Panc1 (cell line): ENCODE measurements around the gene AEBP1. TPM values are rescaled to one million over a fixed set of nuclear protein-coding genes. Genes with fewer than 3 reads are reported as not detected.

Source experiments
- ATAC-seq: fragments of 200-7000 bp; cut with Tn5 transposase; 2 replicates; pipeline ENCODE4 v1.9.1; 2020; ENCODE audit warnings: mild to moderate bottlenecking, moderate library complexity
- BruUV-seq: library from RNA; stranded (reverse); fragments of 400-500 nt; replicated peaks from 2 replicates; lab custom pipeline; 2021; lab: Mats Ljungman, UMichigan
- CTCF ChIA-PET: fragments of 300-600 bp; sonication (Branson Sonifier 250); formaldehyde crosslinking; loops from one replicate; lab custom pipeline; 2022; ENCODE audit warnings: antibody characterized with exemption; lab: Charles Lee
- POLR2A ChIA-PET: fragments of 300-600 bp; sonication (Branson Sonifier 250); formaldehyde crosslinking; loops from one replicate; lab custom pipeline; 2022; ENCODE audit warnings: antibody characterized with exemption; lab: Charles Lee
- DNase-seq: peaks from one replicate; pipeline ENCODE4 v3.0.0-alpha.2; 2010; ENCODE audit warnings: low read depth, low spot score
- H3K27ac ChIP-seq: 2 replicates; pipeline ENCODE4 v1.5.1; 2011; ENCODE audit warnings: mild to moderate bottlenecking, low read length, inconsistent platforms
- H3K27me3 ChIP-seq: fragments of 200-500 bp; sonication (Bioruptor generic); 2 replicates; pipeline ENCODE4 v1.6.0; 2014; ENCODE audit warnings: low read length, inconsistent platforms; ENCODE audit not compliant: control insufficient read depth, insufficient read depth
- H3K36me3 ChIP-seq: fragments of 200-500 bp; sonication (Bioruptor generic); 2 replicates; pipeline ENCODE4 v1.5.1; 2014; ENCODE audit warnings: inconsistent platforms, mild to moderate bottlenecking, low read length, moderate library complexity; ENCODE audit not compliant: control insufficient read depth, insufficient read depth
- H3K4me1 ChIP-seq: 2 replicates; pipeline ENCODE4 v1.5.1; 2011; ENCODE audit warnings: inconsistent platforms, mild to moderate bottlenecking, low read length, moderate library complexity; ENCODE audit not compliant: control insufficient read depth, insufficient read depth
- H3K4me3 ChIP-seq, 2 experiments: 2 replicates each; pipeline ENCODE4 v1.5.1; 2011 to 2012; ENCODE audit warnings: low read depth in 2 of 2, low read length in 2 of 2, mild to moderate bottlenecking in 2 of 2, inconsistent platforms in 1 of 2, moderate library complexity in 1 of 2
- H3K9me3 ChIP-seq: fragments of 200-500 bp; sonication (Bioruptor generic); 2 replicates; pipeline ENCODE4 v1.5.1; 2014; ENCODE audit warnings: low read depth, mild to moderate bottlenecking, inconsistent platforms, low read length, moderate library complexity; ENCODE audit not compliant: control insufficient read depth, insufficient read depth
- POLR2AphosphoS5 ChIP-seq: IDR thresholded peaks from 2 replicates; pipeline ENCODE4 v1.6.1; 2012; ENCODE audit warnings: mild to moderate bottlenecking, low read depth, low read length, moderate library complexity
- SIN3A ChIP-seq: IDR thresholded peaks from 2 replicates; pipeline ENCODE4 v1.6.1; 2012; ENCODE audit warnings: low read depth, mild to moderate bottlenecking, low read length, moderate library complexity, borderline replicate concordance; ENCODE audit not compliant: insufficient read depth
- TCF7L2 ChIP-seq: IDR thresholded peaks from 2 replicates; pipeline ENCODE4 v1.6.1; 2011; ENCODE audit warnings: mild to moderate bottlenecking, low read depth, low read length, inconsistent platforms
- in situ Hi-C: cut with HindIII; loops from 2 replicates; pipeline ENCODE4 v1.10.0; 2016; ENCODE audit warnings: low sequenced_read_pairs, low pct_unique_long_range_greater_than_20kb
- intact Hi-C: fragments of 100-400 bp; cut with micrococcal nuclease; formaldehyde crosslinking; loops from one replicate; pipeline ENCODE4 v1.10.0; 2022; ENCODE audit not compliant: unreplicated experiment
- total RNA-seq: library from RNA; stranded (reverse); gene quantifications from one replicate; pipeline ENCODE4 v1.2.1, GENCODE V29; 2021; ENCODE audit not compliant: unreplicated experiment
- TF ChIP-seq, protein P1 (sequence below): fragments of 450-650 bp; IDR thresholded peaks from 2 replicates; pipeline ENCODE4 v1.5.1; 2017; ENCODE audit warnings: mild to moderate bottlenecking
- TF ChIP-seq, protein P2 (sequence below), 2 experiments: IDR thresholded peaks; 2 replicates each; pipeline ENCODE4 v1.6.1; 2011 to 2012; ENCODE audit warnings: low read depth in 2 of 2, control low read depth in 1 of 2, low read length in 1 of 2, mild to moderate bottlenecking in 1 of 2, moderate library complexity in 1 of 2; ENCODE audit not compliant: insufficient read depth in 1 of 2

Gene AEBP1
- total RNA-seq, 1 experiment from 2014 or later = 0.62 TPM

DNA sequence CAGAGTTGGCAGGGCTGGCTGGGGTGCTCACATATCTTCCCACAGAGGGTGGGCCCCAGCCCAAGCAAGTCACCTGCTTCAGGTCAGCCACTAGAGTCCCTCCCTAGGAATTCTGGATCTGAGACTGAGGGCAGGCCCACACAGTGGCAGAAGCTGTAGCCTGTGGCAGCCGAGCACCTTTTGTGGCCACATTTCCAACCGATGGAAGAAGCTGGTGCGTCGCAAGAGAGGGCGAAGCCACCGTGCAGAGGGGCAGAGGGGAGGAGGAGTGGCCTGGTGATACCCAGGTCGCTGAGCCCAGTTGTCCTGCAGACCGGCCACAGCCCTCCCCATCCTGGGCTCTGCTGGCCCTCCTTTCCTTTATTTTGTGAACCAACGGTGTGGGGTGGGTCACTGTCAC lies 27.1 kb upstream of the AEBP1 start:
- H3K27ac ChIP-seq = no peak overlapping the region
- intact Hi-C loops (no loop called here), in situ Hi-C loops (no loop called here)
- peaks cover 15% of the 10 kb centered on the region; the same call in 1 of the 2 replicates for H3K4me1 ChIP-seq
- no peaks in the 10 kb centered on the region for H3K27me3 ChIP-seq
- H3K9me3 ChIP-seq = no peaks in the 10 kb centered on the region
- BruUV-seq = no TSS peak
- H3K36me3 ChIP-seq = no peaks in the 10 kb centered on the region; the same call in 1 of the 2 replicates
- DNase-seq = no peak
- TF ChIP-seq SIN3A (no peak), POLR2AphosphoS5 (no peak), TCF7L2 (no peak)
- TF ChIP-seq, protein P1, sequence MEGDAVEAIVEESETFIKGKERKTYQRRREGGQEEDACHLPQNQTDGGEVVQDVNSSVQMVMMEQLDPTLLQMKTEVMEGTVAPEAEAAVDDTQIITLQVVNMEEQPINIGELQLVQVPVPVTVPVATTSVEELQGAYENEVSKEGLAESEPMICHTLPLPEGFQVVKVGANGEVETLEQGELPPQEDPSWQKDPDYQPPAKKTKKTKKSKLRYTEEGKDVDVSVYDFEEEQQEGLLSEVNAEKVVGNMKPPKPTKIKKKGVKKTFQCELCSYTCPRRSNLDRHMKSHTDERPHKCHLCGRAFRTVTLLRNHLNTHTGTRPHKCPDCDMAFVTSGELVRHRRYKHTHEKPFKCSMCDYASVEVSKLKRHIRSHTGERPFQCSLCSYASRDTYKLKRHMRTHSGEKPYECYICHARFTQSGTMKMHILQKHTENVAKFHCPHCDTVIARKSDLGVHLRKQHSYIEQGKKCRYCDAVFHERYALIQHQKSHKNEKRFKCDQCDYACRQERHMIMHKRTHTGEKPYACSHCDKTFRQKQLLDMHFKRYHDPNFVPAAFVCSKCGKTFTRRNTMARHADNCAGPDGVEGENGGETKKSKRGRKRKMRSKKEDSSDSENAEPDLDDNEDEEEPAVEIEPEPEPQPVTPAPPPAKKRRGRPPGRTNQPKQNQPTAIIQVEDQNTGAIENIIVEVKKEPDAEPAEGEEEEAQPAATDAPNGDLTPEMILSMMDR = no peak
- TF ChIP-seq, protein P2, sequence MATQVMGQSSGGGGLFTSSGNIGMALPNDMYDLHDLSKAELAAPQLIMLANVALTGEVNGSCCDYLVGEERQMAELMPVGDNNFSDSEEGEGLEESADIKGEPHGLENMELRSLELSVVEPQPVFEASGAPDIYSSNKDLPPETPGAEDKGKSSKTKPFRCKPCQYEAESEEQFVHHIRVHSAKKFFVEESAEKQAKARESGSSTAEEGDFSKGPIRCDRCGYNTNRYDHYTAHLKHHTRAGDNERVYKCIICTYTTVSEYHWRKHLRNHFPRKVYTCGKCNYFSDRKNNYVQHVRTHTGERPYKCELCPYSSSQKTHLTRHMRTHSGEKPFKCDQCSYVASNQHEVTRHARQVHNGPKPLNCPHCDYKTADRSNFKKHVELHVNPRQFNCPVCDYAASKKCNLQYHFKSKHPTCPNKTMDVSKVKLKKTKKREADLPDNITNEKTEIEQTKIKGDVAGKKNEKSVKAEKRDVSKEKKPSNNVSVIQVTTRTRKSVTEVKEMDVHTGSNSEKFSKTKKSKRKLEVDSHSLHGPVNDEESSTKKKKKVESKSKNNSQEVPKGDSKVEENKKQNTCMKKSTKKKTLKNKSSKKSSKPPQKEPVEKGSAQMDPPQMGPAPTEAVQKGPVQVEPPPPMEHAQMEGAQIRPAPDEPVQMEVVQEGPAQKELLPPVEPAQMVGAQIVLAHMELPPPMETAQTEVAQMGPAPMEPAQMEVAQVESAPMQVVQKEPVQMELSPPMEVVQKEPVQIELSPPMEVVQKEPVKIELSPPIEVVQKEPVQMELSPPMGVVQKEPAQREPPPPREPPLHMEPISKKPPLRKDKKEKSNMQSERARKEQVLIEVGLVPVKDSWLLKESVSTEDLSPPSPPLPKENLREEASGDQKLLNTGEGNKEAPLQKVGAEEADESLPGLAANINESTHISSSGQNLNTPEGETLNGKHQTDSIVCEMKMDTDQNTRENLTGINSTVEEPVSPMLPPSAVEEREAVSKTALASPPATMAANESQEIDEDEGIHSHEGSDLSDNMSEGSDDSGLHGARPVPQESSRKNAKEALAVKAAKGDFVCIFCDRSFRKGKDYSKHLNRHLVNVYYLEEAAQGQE (IDR thresholded peaks at IDR 0.05; ENCODE audit: insufficient read depth in 1 of 2, low read depth in 2 of 2, low read length in 1 of 2) = no peak
- ATAC-seq = no peak
- POLR2A ChIA-PET = no interaction called here
- CTCF ChIA-PET = no interaction called here
- no peak overlapping the region for H3K4me3 ChIP-seq

DNA sequence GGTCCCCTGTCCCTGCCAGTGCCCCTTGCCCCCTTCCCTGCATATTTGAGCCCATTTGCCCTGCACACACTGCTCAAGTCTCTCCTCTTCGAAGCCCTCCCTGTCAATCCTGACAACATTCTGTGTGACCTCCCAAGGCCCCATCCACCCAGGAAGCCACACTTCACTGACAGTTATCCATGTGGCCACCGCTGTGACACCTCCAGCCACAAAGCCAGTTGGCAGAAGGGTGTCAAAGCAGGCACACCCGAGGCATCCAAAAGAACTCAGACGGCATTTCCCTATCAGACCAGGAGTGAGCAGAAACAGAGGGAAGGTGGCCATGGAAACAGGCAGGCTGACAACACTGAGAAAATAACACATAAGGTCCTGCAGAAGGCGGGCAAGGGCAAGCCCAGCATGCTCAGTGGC lies 26.5 kb upstream of the AEBP1 start:
- Histone ChIP-seq H3K27ac (no peak overlapping the region), H3K36me3 (no peaks in the 10 kb centered on the region; the same call in 1 of the 2 replicates), H3K9me3 (no peaks in the 10 kb centered on the region), H3K4me3 (no peak overlapping the region), H3K4me1 (peaks cover 11% of the 10 kb centered on the region; the same call in 1 of the 2 replicates), H3K27me3 (no peaks in the 10 kb centered on the region)
- in situ Hi-C loops (no loop called here), intact Hi-C loops (no loop called here)
- ChIA-PET CTCF (no interaction called here), POLR2A (no interaction called here)
- TF ChIP-seq SIN3A (no peak), POLR2AphosphoS5 (no peak), TCF7L2 (no peak)
- TF ChIP-seq, protein P1 = no peak
- TF ChIP-seq, protein P2 (IDR thresholded peaks at IDR 0.05; ENCODE audit: insufficient read depth in 1 of 2, low read depth in 2 of 2, low read length in 1 of 2) = no peak
- BruUV-seq = no TSS peak
- DNase-seq (no peak), ATAC-seq (no peak)
